Measurements from ENCODE around the gene GMPPA.

DNA sequence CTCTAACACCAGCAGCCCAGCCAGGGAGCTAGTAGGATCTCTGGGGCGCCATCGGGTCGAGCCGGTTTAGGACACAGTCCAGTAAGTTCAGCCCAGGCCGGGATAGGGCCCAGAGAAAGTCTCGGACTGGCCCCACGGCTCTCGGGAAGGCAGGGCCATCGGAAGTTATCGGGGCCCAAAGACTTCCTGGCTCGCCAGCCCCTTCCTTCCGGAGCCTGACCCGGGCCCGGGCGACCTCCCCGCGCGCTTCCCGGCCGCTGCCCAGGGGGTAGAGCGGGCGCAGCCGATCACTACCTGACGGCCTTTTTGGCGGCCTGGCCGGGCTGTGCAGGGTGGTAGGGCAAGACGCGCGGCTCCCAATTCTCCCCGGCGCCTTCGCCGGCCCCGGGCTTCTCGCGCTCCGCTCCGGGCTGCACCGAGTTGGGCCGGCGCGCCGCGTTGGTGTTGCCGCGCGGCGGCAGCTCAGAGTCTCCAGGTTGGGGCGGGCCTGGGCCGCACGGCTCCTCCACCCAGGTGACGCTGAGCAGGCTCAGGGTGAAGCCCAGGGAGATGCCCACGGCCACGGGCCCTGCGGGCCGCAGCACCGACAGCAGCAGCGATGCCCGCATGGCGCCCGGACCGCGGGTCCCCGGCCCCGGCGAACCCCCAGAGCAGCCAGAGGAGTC is 44.4 kb downstream of the GMPPA start:
- TF ChIP-seq, protein P1, sequence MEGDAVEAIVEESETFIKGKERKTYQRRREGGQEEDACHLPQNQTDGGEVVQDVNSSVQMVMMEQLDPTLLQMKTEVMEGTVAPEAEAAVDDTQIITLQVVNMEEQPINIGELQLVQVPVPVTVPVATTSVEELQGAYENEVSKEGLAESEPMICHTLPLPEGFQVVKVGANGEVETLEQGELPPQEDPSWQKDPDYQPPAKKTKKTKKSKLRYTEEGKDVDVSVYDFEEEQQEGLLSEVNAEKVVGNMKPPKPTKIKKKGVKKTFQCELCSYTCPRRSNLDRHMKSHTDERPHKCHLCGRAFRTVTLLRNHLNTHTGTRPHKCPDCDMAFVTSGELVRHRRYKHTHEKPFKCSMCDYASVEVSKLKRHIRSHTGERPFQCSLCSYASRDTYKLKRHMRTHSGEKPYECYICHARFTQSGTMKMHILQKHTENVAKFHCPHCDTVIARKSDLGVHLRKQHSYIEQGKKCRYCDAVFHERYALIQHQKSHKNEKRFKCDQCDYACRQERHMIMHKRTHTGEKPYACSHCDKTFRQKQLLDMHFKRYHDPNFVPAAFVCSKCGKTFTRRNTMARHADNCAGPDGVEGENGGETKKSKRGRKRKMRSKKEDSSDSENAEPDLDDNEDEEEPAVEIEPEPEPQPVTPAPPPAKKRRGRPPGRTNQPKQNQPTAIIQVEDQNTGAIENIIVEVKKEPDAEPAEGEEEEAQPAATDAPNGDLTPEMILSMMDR (IDR thresholded peaks at IDR 0.05): no peak
- no peak for TF ChIP-seq POLR2A (IDR thresholded peaks at IDR 0.05)
